ENCODE results near the gene HMG20B. TPM values are rescaled to one million over a fixed set of nuclear protein-coding genes. Genes with fewer than 3 reads are reported as not detected.
A peak's percentile ranks its signal among the peaks of the same experiment; 100 is the strongest.

HMG20B gene
- total RNA-seq, 1 experiment from 2014 or later, result 109 TPM

- no peak for DNase-seq
- Histone ChIP-seq H3K27me3 (ENCODE audit: control insufficient read depth, insufficient read depth, low read length) (no peaks in the 10 kb centered on the region), H3K36me3 (replicated peaks; ENCODE audit: control insufficient read depth, insufficient read depth, low read length) (0 out of 2 replicates have a peak, but pooled peaks cover 3% of the 10 kb centered on the region)
These were observed 46.3 kb downstream of the HMG20B start for GRCh38 chr19:3618811-3619630.

GRCh38 chr19:3619631-3620012 is 46.9 kb downstream of the HMG20B start:
- Histone ChIP-seq H3K36me3 (replicated peaks; ENCODE audit: control insufficient read depth, insufficient read depth, low read length) (0 out of 2 replicates have a peak, but pooled peaks cover 3% of the 10 kb centered on the region), H3K4me3 (ENCODE audit: insufficient read depth, low read depth, low read length) (no peak overlapping the region), H3K27me3 (ENCODE audit: control insufficient read depth, insufficient read depth, low read length) (no peaks in the 10 kb centered on the region)
- DNase-seq, result no peak

More at GRCh38 chr19:3618811-3619630, 46.3 kb downstream of the HMG20B start:
- H3K4me3 ChIP-seq (ENCODE audit: insufficient read depth, low read depth, low read length), result no peak overlapping the region

DNA sequence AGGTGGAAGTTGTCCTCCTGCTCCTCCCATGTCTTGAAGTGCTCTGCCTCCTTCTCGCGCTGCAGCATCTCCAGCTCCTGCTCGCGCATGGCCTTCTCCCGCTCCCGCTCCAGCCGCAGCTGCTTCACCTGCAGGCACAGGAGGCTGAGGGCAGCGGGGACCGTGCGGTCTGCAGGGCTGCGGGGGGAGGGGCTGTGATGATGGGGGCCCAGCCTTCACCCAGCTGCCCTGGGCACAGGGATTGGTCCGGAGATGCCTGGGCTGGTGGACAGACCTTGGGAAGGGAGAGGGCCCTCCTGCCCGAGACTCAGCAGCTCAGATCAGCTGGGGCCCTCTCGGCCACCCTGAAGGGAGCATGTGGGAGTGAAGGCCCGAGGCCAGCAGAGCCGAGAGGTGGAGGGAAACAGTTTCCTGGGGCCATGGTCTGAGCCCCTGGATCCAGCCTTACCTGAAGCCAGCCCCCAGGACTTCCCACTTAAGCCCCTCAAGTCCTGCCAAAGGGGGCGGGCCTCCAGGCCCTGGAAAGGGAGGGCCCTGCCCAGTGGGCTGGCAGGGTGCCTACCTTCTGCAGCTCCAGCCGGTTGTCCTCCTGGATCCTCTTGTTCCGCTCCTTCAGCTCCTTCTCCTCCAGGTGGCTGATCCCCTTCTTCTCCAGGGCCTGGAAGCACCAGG is 47.5 kb downstream of the HMG20B start:
- 0 out of 2 replicates have a peak, but pooled peaks cover 3% of the 10 kb centered on the region for H3K36me3 ChIP-seq (replicated peaks; ENCODE audit: control insufficient read depth, insufficient read depth, low read length)
- no peak overlapping the region for H3K4me3 ChIP-seq (ENCODE audit: insufficient read depth, low read depth, low read length)
- no peaks in the 10 kb centered on the region for H3K27me3 ChIP-seq (ENCODE audit: control insufficient read depth, insufficient read depth, low read length)
- no peak for DNase-seq

- Histone ChIP-seq H3K4me3 (ENCODE audit: insufficient read depth, low read depth, low read length) (no peak overlapping the region), H3K27me3 (ENCODE audit: control insufficient read depth, insufficient read depth, low read length) (no peaks in the 10 kb centered on the region), H3K36me3 (replicated peaks; ENCODE audit: control insufficient read depth, insufficient read depth, low read length) (0 out of 2 replicates have a peak, but pooled peaks cover 3% of the 10 kb centered on the region)
- DNase-seq, result no peak
These were observed 48.2 kb downstream of the HMG20B start for GRCh38 chr19:3620817-3621547.

DNA sequence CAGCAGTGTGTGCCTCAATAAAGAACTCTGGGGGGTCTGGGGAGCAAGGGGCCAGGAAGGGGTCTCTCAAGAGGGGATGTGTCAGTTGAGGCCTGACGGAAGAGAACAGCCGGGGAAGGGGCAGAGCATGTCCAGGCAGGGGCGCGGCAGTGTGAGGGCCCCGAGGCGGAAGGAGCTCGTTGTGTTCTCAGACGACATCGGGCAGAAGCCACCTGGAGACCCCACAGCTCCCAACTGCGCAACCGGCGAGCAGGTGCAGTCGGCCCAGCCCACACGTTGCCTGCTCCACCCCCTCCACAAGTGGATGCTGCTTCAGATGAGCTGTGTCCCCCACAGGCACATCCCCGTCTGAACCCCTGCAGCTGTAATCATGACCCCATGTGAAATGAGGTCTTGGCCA is 48.9 kb downstream of the HMG20B start:
- DNase-seq, result no peak
- Histone ChIP-seq H3K36me3 (replicated peaks; ENCODE audit: control insufficient read depth, insufficient read depth, low read length) (0 out of 2 replicates have a peak, but pooled peaks cover 3% of the 10 kb centered on the region), H3K27me3 (ENCODE audit: control insufficient read depth, insufficient read depth, low read length) (no peaks in the 10 kb centered on the region), H3K4me3 (ENCODE audit: insufficient read depth, low read depth, low read length) (no peak overlapping the region)

- Histone ChIP-seq H3K36me3 (replicated peaks; ENCODE audit: control insufficient read depth, insufficient read depth, low read length) (0 out of 2 replicates have a peak, but pooled peaks cover 3% of the 10 kb centered on the region), H3K4me3 (ENCODE audit: insufficient read depth, low read depth, low read length) (no peak overlapping the region), H3K27me3 (ENCODE audit: control insufficient read depth, insufficient read depth, low read length) (no peaks in the 10 kb centered on the region)
- no peak for DNase-seq
These were observed 49.5 kb downstream of the HMG20B start for GRCh38 chr19:3622224-3622623.

GRCh38 chr19:3623716-3624115 is 51.0 kb downstream of the HMG20B start:
- DNase-seq, result no peak
- H3K27me3 ChIP-seq (ENCODE audit: control insufficient read depth, insufficient read depth, low read length), result no peaks in the 10 kb centered on the region
- no peak overlapping the region for H3K4me3 ChIP-seq (ENCODE audit: insufficient read depth, low read depth, low read length)
- 0 out of 2 replicates have a peak, but pooled peaks cover 3% of the 10 kb centered on the region for H3K36me3 ChIP-seq (replicated peaks; ENCODE audit: control insufficient read depth, insufficient read depth, low read length)

- no peaks in the 10 kb centered on the region for H3K27me3 ChIP-seq (ENCODE audit: control insufficient read depth, insufficient read depth, low read length)
- H3K4me3 ChIP-seq (ENCODE audit: insufficient read depth, low read depth, low read length), result peak overlapping the region; percentile 94
- no peak for DNase-seq
- H3K36me3 ChIP-seq (replicated peaks; ENCODE audit: control insufficient read depth, insufficient read depth, low read length), result 0 out of 2 replicates have a peak, but pooled peaks cover 3% of the 10 kb centered on the region
These were observed 53.3 kb downstream of the HMG20B start for GRCh38 chr19:3625996-3626472.

GRCh38 chr19:3626473-3627350 is 54.0 kb downstream of the HMG20B start, which contains the start of gene CACTIN:
Gene CACTIN (minus strand): TSS chr19:3626790. CDS start chr19:3626762, 28 bp downstream.
- DNase-seq, result peak; percentile 100
- Histone ChIP-seq H3K4me3 (ENCODE audit: insufficient read depth, low read depth, low read length) (peak within 1 kb of the TSS; percentile 94), H3K27me3 (ENCODE audit: control insufficient read depth, insufficient read depth, low read length) (no peaks in the 10 kb centered on the region), H3K36me3 (replicated peaks; ENCODE audit: control insufficient read depth, insufficient read depth, low read length) (0 out of 2 replicates have a peak, but pooled peaks cover 3% of the 10 kb centered on the region)

DNA sequence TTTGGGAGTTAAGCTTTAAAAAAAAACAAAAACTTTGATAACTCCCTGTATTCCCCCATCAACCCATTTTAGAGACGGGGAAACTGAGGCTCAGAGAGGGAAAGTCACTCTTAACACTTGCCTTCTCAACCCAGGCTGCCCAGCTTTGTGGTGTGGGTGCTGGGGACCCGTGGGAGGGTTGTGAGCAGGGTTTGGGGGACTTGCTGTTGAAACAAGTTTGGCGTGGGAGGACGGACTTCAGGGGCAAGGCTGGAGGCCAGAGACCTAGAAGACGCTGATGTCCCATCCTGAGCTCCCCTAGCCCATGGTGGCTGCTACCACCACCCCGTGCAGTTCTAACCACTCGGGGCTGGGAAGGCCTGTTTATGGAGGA is 54.6 kb downstream of the HMG20B start:
- Histone ChIP-seq H3K27me3 (ENCODE audit: control insufficient read depth, insufficient read depth, low read length) (no peaks in the 10 kb centered on the region), H3K4me3 (ENCODE audit: insufficient read depth, low read depth, low read length) (no peak overlapping the region), H3K36me3 (replicated peaks; ENCODE audit: control insufficient read depth, insufficient read depth, low read length) (peaks cover 3% of the 10 kb centered on the region; the same call in 1 of the 2 replicates)
- DNase-seq, result no peak

Other genes with a start within 250 kb of the HMG20B start
- gene NFIC, start 206.4 kb upstream of the HMG20B start, total RNA-seq (2014; rRNA removed; shearing (Covaris generic)), result 1.7 and 2.2 TPM in 2 replicates
- 6.0 and 10.9 TPM in 2 replicates for gene SMIM24, start 92.4 kb upstream of the HMG20B start, total RNA-seq (2014; rRNA removed; shearing (Covaris generic))
- not detected in 2 replicates for gene SMIM44, start 89.5 kb upstream of the HMG20B start, total RNA-seq (2014; rRNA removed; shearing (Covaris generic))
- 24.1 and 32.1 TPM in 2 replicates for gene DOHH, start 72.3 kb upstream of the HMG20B start, total RNA-seq (2014; rRNA removed; shearing (Covaris generic))
- 71.6 and 76.6 TPM in 2 replicates for gene FZR1, start 66.6 kb upstream of the HMG20B start, total RNA-seq (2014; rRNA removed; shearing (Covaris generic))
- gene TEKTIP1, start 33.8 kb upstream of the HMG20B start, total RNA-seq (2014; rRNA removed; shearing (Covaris generic)), result 1.6 TPM in 1 of 2 replicates, not detected in the other
- gene MFSD12, start 15.4 kb upstream of the HMG20B start, total RNA-seq (2014; rRNA removed; shearing (Covaris generic)), result 34.6 and 42.3 TPM in 2 replicates
- 0.11 and 0.21 TPM in 2 replicates for gene GIPC3, start 12.5 kb downstream of the HMG20B start, total RNA-seq (2014; rRNA removed; shearing (Covaris generic))
- gene TBXA2R, start 33.9 kb downstream of the HMG20B start, total RNA-seq (2014; rRNA removed; shearing (Covaris generic)), result 0.18 and 0.45 TPM in 2 replicates
- 44.0 and 46.4 TPM in 2 replicates for gene CACTIN, start 53.8 kb downstream of the HMG20B start, total RNA-seq (2014; rRNA removed; shearing (Covaris generic))
- gene PIP5K1C, start 127.5 kb downstream of the HMG20B start, total RNA-seq (2014; rRNA removed; shearing (Covaris generic)), result 13.7 and 15.6 TPM in 2 replicates
- 10.7 and 18.8 TPM in 2 replicates for gene TJP3, start 135.4 kb downstream of the HMG20B start, total RNA-seq (2014; rRNA removed; shearing (Covaris generic))
- 36.8 and 37.3 TPM in 2 replicates for gene APBA3, start 188.7 kb downstream of the HMG20B start, total RNA-seq (2014; rRNA removed; shearing (Covaris generic))
- gene MRPL54, start 189.7 kb downstream of the HMG20B start, total RNA-seq (2014; rRNA removed; shearing (Covaris generic)), result 56.3 and 62.1 TPM in 2 replicates
- not detected in 2 replicates for gene RAX2, start 199.3 kb downstream of the HMG20B start, total RNA-seq (2014; rRNA removed; shearing (Covaris generic))
- 19.1 and 22.8 TPM in 2 replicates for gene MATK, start 213.4 kb downstream of the HMG20B start, total RNA-seq (2014; rRNA removed; shearing (Covaris generic))